Tongue (tissue), 2 donors: ENCODE measurements around the gene GJD4. TPM values are rescaled to one million over a fixed set of nuclear protein-coding genes. Genes with fewer than 3 reads are reported as not detected.

Experiments
- DNase-seq: peaks from one replicate; pipeline ENCODE4 v3.0.0-alpha.2; 2015
- total RNA-seq: library from RNA; depleted of rRNA; stranded (reverse); fragments of >200 nt; gene quantifications from one replicate; pipeline ENCODE4 v1.2.3, GENCODE V29; 2014

Gene GJD4
- total RNA-seq, result 0.21 TPM

- peak; percentile 56 for DNase-seq
Measured at GRCh38 chr10:35605191-35605590, at the start of gene GJD4. Gene GJD4 (plus strand): TSS chr10:35605341. CDS start chr10:35605568, 227 bp downstream.

GRCh38 chr10:35555962-35556930 is 48.9 kb upstream of the GJD4 start:
- DNase-seq, result no peak

GRCh38 chr10:35558276-35558675 is 46.9 kb upstream of the GJD4 start:
- no peak for DNase-seq

GRCh38 chr10:35559416-35559815 is 45.7 kb upstream of the GJD4 start:
- no peak for DNase-seq

GRCh38 chr10:35561715-35562114 is 43.4 kb upstream of the GJD4 start:
- DNase-seq, result no peak

GRCh38 chr10:35562427-35562826 is 42.7 kb upstream of the GJD4 start:
- no peak for DNase-seq

- DNase-seq, result peak; percentile 84
Measured at GRCh38 chr10:35563261-35563891, 41.8 kb upstream of the GJD4 start.

- DNase-seq, result peak; percentile 47
Measured at GRCh38 chr10:35564341-35564968, 40.7 kb upstream of the GJD4 start.

GRCh38 chr10:35565602-35566081 is 39.5 kb upstream of the GJD4 start:
- peak; percentile 49 for DNase-seq

GRCh38 chr10:35567951-35568350 is 37.2 kb upstream of the GJD4 start:
- DNase-seq, result no peak

GRCh38 chr10:35568483-35569015 is 36.6 kb upstream of the GJD4 start:
- no peak for DNase-seq

GRCh38 chr10:35569111-35569707 is 35.9 kb upstream of the GJD4 start:
- no peak for DNase-seq

GRCh38 chr10:35569836-35570235 is 35.3 kb upstream of the GJD4 start:
- no peak for DNase-seq

- no peak for DNase-seq
Measured at GRCh38 chr10:35570397-35570796, 34.7 kb upstream of the GJD4 start.

GRCh38 chr10:35572583-35572982 is 32.6 kb upstream of the GJD4 start:
- no peak for DNase-seq

- peak; percentile 61 for DNase-seq
Measured at GRCh38 chr10:35573796-35574195, 31.3 kb upstream of the GJD4 start.

GRCh38 chr10:35574924-35575352 is 30.2 kb upstream of the GJD4 start:
- no peak for DNase-seq

- DNase-seq, result no peak
Measured at GRCh38 chr10:35575640-35576039, 29.5 kb upstream of the GJD4 start.

- no peak for DNase-seq
Measured at GRCh38 chr10:35576730-35577129, 28.4 kb upstream of the GJD4 start.

- DNase-seq, result peak; percentile 62
Measured at GRCh38 chr10:35577926-35578617, 27.1 kb upstream of the GJD4 start.

- DNase-seq, result no peak
Measured at GRCh38 chr10:35578618-35578956, 26.6 kb upstream of the GJD4 start.

- peak; percentile 81 for DNase-seq
Measured at GRCh38 chr10:35579116-35579515, 26.0 kb upstream of the GJD4 start.
